Neural progenitor cell (in vitro differentiated cells): Measurements from ENCODE around the gene GJB6. TPM values are rescaled to one million over a fixed set of nuclear protein-coding genes. Genes with fewer than 3 reads are reported as not detected.

Source experiments
- DNase-seq: peaks from one replicate; pipeline ENCODE4 v3.0.0-alpha.2; 2016; ENCODE audit warnings: low spot score
- H2AFZ ChIP-seq: fragments of 200-600 bp; sonication (generic); replicated peaks from 2 replicates; pipeline ENCODE4 v1.6.1; 2016; ENCODE audit warnings: antibody characterized with exemption
- H3F3A ChIP-seq: fragments of 200-600 bp; sonication (generic); 2 replicates; pipeline ENCODE4 v1.6.1; 2016; ENCODE audit warnings: antibody characterized with exemption, low read depth
- H3K27ac ChIP-seq: fragments of 200-600 bp; sonication (generic); 2 replicates; pipeline ENCODE4 v1.5.1; 2016; ENCODE audit warnings: mild to moderate bottlenecking
- H3K27me3 ChIP-seq: fragments of 200-600 bp; sonication (generic); 2 replicates; pipeline ENCODE4 v1.6.1; 2016; ENCODE audit warnings: mild to moderate bottlenecking, moderate library complexity
- H3K36me3 ChIP-seq: fragments of 200-600 bp; sonication (generic); 2 replicates; pipeline ENCODE4 v1.5.1; 2016
- H3K4me1 ChIP-seq: fragments of 200-600 bp; sonication (generic); 2 replicates; pipeline ENCODE4 v1.6.1; 2016; ENCODE audit warnings: mixed run types
- H3K4me2 ChIP-seq: fragments of 200-600 bp; sonication (generic); 2 replicates; pipeline ENCODE4 v1.6.1; 2016
- H3K4me3 ChIP-seq: fragments of 200-600 bp; sonication (generic); 2 replicates; pipeline ENCODE4 v1.5.1; 2016
- H3K79me2 ChIP-seq: fragments of 200-600 bp; sonication (generic); 2 replicates; pipeline ENCODE4 v1.6.1; 2016; ENCODE audit warnings: low read depth
- H3K9ac ChIP-seq: fragments of 200-600 bp; sonication (generic); 2 replicates; pipeline ENCODE4 v1.6.1; 2016
- H3K9me3 ChIP-seq: fragments of 200-600 bp; sonication (generic); 2 replicates; pipeline ENCODE4 v1.5.1; 2016; ENCODE audit warnings: low read depth
- H4K20me1 ChIP-seq: fragments of 200-600 bp; sonication (generic); 2 replicates; pipeline ENCODE4 v1.6.1; 2016; ENCODE audit warnings: low read depth
- H3K27ac Mint-ChIP-seq: 3 replicates; pipeline ENCODE4 v1.8.0; 2021; ENCODE audit warnings: mixed read lengths
- H3K27me3 Mint-ChIP-seq: 2 replicates; pipeline ENCODE4 v1.8.0; 2022; ENCODE audit warnings: low read depth, mild to moderate bottlenecking, inconsistent platforms, moderate library complexity, mixed read lengths; ENCODE audit not compliant: insufficient read depth
- H3K36me3 Mint-ChIP-seq: 3 replicates; pipeline ENCODE4 v1.8.0; 2021; ENCODE audit warnings: mixed read lengths
- H3K4me1 Mint-ChIP-seq: 3 replicates; pipeline ENCODE4 v1.8.0; 2021; ENCODE audit warnings: mixed read lengths
- H3K4me3 Mint-ChIP-seq: 3 replicates; pipeline ENCODE4 v1.8.0; 2021; ENCODE audit warnings: mild to moderate bottlenecking, moderate library complexity, mixed read lengths
- H3K9me3 Mint-ChIP-seq: 3 replicates; pipeline ENCODE4 v1.8.0; 2020; ENCODE audit warnings: mixed read lengths
- EZH2 ChIP-seq: fragments of 200-600 bp; sonication (generic); IDR thresholded peaks from 2 replicates; pipeline ENCODE4 v1.6.1; 2017; ENCODE audit warnings: antibody characterized with exemption, mild to moderate bottlenecking, moderate library complexity
- EZH2phosphoT487 ChIP-seq: fragments of 200-600 bp; sonication (generic); IDR thresholded peaks from 2 replicates; pipeline ENCODE4 v1.6.1; 2017; ENCODE audit warnings: antibody characterized with exemption
- total RNA-seq: library from RNA; depleted of rRNA; stranded (reverse); fragments of >200 nt; gene quantifications from 2 replicates; pipeline ENCODE4 v1.2.3, GENCODE V29; 2015; ENCODE audit warnings: low replicate concordance
- TF ChIP-seq, protein P1 (sequence below): fragments of 200-600 bp; sonication (generic); IDR thresholded peaks from 2 replicates; pipeline ENCODE4 v1.5.1; 2017; ENCODE audit warnings: antibody characterized with exemption, mild to moderate bottlenecking

GJB6 gene
- total RNA-seq, 1 donor from 2014 or later: not detected

DNA sequence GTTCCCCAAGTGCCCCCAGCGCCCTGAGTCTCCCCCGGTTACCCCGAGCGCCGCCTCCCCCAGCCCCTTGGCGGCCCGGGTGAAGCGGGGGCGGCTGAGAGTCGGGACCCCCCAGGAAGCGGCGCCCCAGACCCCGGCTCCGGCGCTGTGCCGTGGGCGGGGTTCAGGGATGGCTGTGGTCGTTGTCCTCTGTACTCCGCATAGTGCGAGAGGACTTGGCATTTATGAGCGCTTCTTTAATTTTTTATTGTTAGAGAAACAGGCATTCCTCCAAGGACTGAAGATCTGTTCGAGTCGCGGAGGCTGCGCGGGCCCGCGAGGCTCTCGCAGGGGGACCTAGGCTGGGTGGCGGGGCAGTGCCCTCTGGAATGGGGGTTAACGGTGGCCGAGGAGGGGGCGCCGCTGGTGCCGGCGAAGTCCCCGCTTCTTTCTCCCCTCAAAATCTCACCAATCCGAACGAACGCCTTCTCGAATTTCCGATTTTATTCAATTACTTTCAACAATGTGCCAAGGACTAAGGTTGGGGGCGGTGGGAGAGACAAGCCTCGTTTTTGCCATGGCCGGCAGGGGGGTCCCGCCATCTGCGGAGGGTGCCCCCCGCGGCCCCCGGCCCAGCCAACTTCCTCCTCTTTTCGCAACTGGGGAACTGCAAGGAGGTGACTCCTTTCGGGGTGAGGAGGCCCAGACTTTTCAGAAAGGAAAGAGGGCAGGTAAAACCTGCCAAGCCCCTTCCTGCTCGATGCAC lies 38.8 kb downstream of the GJB6 start:
- peaks cover 17% of the 10 kb centered on the region for H3K4me1 Mint-ChIP-seq
- Histone ChIP-seq H3K4me2 (peak overlapping the region; percentile 98), H3K36me3 (no peaks in the 10 kb centered on the region), H3K4me3 (peak overlapping the region; percentile 74), H3K79me2 (no peaks in the 10 kb centered on the region), H3K9ac (no peak overlapping the region), H3K27ac (no peak overlapping the region), H3K27me3 (peaks cover 97% of the 10 kb centered on the region), H2AFZ (peak overlapping the region; percentile 72), H4K20me1 (peaks cover 14% of the 10 kb centered on the region), H3K9me3 (no peaks in the 10 kb centered on the region), H3F3A (peaks cover 10% of the 10 kb centered on the region), H3K4me1 (peaks cover 22% of the 10 kb centered on the region)
- peaks cover 5% of the 10 kb centered on the region for H3K9me3 Mint-ChIP-seq
- H3K4me3 Mint-ChIP-seq: peak overlapping the region; percentile 82
- no peaks in the 10 kb centered on the region for H3K36me3 Mint-ChIP-seq
- H3K27me3 Mint-ChIP-seq: peaks cover 54% of the 10 kb centered on the region
- peak; percentile 35 for DNase-seq
- no peak overlapping the region for H3K27ac Mint-ChIP-seq
- peak; percentile 35 for TF ChIP-seq EZH2phosphoT487
- peak; percentile 68 for TF ChIP-seq EZH2
- TF ChIP-seq, protein P1, sequence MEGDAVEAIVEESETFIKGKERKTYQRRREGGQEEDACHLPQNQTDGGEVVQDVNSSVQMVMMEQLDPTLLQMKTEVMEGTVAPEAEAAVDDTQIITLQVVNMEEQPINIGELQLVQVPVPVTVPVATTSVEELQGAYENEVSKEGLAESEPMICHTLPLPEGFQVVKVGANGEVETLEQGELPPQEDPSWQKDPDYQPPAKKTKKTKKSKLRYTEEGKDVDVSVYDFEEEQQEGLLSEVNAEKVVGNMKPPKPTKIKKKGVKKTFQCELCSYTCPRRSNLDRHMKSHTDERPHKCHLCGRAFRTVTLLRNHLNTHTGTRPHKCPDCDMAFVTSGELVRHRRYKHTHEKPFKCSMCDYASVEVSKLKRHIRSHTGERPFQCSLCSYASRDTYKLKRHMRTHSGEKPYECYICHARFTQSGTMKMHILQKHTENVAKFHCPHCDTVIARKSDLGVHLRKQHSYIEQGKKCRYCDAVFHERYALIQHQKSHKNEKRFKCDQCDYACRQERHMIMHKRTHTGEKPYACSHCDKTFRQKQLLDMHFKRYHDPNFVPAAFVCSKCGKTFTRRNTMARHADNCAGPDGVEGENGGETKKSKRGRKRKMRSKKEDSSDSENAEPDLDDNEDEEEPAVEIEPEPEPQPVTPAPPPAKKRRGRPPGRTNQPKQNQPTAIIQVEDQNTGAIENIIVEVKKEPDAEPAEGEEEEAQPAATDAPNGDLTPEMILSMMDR: peak; percentile 18

DNA sequence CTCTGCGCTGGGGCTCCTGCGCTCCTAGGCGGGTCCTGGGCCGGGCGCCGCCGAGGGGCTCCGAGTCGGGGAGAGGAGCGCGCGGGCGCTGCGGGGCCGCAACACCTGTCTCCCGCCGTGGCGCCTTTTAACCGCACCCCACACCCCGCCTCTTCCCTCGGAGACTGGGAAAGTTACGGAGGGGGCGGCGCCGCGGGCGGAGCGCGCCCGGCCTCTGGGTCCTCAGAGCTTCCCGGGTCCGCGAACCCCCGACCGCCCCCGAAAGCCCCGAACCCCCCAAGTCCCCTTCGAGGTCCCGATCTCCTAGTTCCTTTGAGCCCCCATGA lies 39.3 kb downstream of the GJB6 start, which contains the start of gene GJB2:
Gene GJB2, minus strand, starts transcription at position 103 of the 326 bp plus-strand sequence. CDS start 3,357 bp downstream, outside the sequence.
- Histone ChIP-seq H3K79me2 (no peaks in the 10 kb centered on the region), H2AFZ (peak within 1 kb of the TSS; percentile 72), H3K27ac (no peak within 1 kb of the TSS), H3K4me2 (peak within 1 kb of the TSS; percentile 98), H3K9ac (no peak within 1 kb of the TSS), H3K36me3 (no peaks in the 10 kb centered on the region), H3K9me3 (no peaks in the 10 kb centered on the region), H3F3A (peaks cover 8% of the 10 kb centered on the region), H3K4me3 (peak within 1 kb of the TSS; percentile 74), H3K27me3 (peaks cover 98% of the 10 kb centered on the region), H3K4me1 (peaks cover 22% of the 10 kb centered on the region), H4K20me1 (peaks cover 14% of the 10 kb centered on the region)
- Mint-ChIP-seq H3K4me1 (peaks cover 17% of the 10 kb centered on the region), H3K4me3 (peak within 1 kb of the TSS; percentile 82), H3K27ac (no peak within 1 kb of the TSS), H3K36me3 (no peaks in the 10 kb centered on the region), H3K27me3 (peaks cover 54% of the 10 kb centered on the region), H3K9me3 (peaks cover 5% of the 10 kb centered on the region)
- TF ChIP-seq EZH2 (peak; percentile 68), EZH2phosphoT487 (peak; percentile 65)
- TF ChIP-seq, protein P1: no peak
- peak; percentile 49 for DNase-seq

DNA sequence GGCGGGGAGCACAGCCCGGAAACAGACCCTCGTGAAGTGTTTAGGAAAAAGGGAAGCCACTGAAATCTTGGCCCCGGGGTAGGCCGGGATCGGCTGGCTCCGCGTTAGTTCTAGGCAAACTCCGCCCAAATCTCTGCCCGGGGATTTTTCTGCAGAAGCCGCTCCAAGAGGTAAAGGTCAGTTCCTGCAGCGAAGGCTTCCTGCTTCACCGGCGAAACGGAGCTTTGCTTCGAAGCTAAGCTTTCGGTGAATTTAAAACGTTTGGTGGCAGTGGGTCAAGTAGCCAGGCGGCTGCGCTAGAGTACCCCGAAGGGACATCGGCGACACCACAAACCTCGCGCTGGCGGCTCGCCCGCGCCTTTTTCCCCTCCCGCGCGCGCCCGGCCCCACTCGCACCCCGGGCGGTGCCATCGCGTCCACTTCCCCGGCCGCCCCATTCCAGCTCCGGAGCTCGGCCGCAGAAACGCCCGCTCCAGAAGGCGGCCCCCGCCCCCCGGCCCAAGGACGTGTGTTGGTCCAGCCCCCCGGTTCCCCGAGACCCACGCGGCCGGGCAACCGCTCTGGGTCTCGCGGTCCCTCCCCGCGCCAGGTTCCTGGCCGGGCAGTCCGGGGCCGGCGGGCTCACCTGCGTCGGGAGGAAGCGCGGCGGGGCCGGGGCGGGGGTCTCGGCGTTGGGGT lies 39.8 kb downstream of the GJB6 start:
- H3K79me2 ChIP-seq: no peaks in the 10 kb centered on the region
- TF ChIP-seq EZH2phosphoT487 (peak; percentile 87), EZH2 (peak; percentile 89)
- TF ChIP-seq, protein P1: peak; percentile 19
- no peaks in the 10 kb centered on the region for H3K9me3 ChIP-seq
- peaks cover 100% of the 10 kb centered on the region for H3K27me3 ChIP-seq
- peaks cover 22% of the 10 kb centered on the region for H3K4me1 ChIP-seq
- H3F3A ChIP-seq: peaks cover 5% of the 10 kb centered on the region
- H2AFZ ChIP-seq: peak overlapping the region; percentile 72
- H3K36me3 Mint-ChIP-seq: no peaks in the 10 kb centered on the region
- no peaks in the 10 kb centered on the region for H3K36me3 ChIP-seq
- peaks cover 14% of the 10 kb centered on the region for H4K20me1 ChIP-seq
- H3K9me3 Mint-ChIP-seq: peaks cover 5% of the 10 kb centered on the region
- DNase-seq: peak; percentile 76
- no peak overlapping the region for H3K27ac ChIP-seq
- no peak overlapping the region for H3K9ac ChIP-seq
- peak overlapping the region; percentile 81 for H3K4me3 Mint-ChIP-seq
- H3K4me3 ChIP-seq: peak overlapping the region; percentile 74
- H3K27me3 Mint-ChIP-seq: peaks cover 54% of the 10 kb centered on the region
- H3K4me2 ChIP-seq: peak overlapping the region; percentile 98
- H3K4me1 Mint-ChIP-seq: peaks cover 17% of the 10 kb centered on the region
- H3K27ac Mint-ChIP-seq: no peak overlapping the region
